Measurements from ENCODE around the gene FNIP2. TPM values are rescaled to one million over a fixed set of nuclear protein-coding genes. Genes with fewer than 3 reads are reported as not detected.

FNIP2 gene
- total RNA-seq, 2 experiments from 2014 or later = 16.0 to 16.4 TPM

Other genes starting within 250 kb of the FNIP2 start
- gene RXFP1, start 247.1 kb upstream of the FNIP2 start, total RNA-seq = not detected
- gene C4orf46, start 97.1 kb upstream of the FNIP2 start, total RNA-seq = 10 to 100 TPM; 15.5 to 18.1 TPM
- 10 to 100 TPM; 18.9 to 27.1 TPM for gene ETFDH, start 96.7 kb upstream of the FNIP2 start, total RNA-seq
- gene PPID, start 45.6 kb upstream of the FNIP2 start, total RNA-seq = 10 to 100 TPM; 35.5 to 41.3 TPM

All from activated CD4-positive, alpha-beta T cell treated with anti-CD3 and anti-CD28 coated beads, Interleukin-2, amount 10 ng/mL, durations not matched to agents 7 days and 5 days (primary cell).